Activated effector memory CD4-positive, alpha-beta T cell treated with Interleukin-2 at 50 U/mL for 16 hours (primary cell): ENCODE measurements around the gene GRIN2C.
"Not testable (repeated sequence)": the region's sequence is repeated elsewhere in the genome, so short reads cannot be mapped to it uniquely, and the experiment has no call there.

ENCODE experiments used
- DNase-seq: peaks from one replicate; pipeline ENCODE4 v3.0.0-alpha.2; 2020

Gene GRIN2C

DNA sequence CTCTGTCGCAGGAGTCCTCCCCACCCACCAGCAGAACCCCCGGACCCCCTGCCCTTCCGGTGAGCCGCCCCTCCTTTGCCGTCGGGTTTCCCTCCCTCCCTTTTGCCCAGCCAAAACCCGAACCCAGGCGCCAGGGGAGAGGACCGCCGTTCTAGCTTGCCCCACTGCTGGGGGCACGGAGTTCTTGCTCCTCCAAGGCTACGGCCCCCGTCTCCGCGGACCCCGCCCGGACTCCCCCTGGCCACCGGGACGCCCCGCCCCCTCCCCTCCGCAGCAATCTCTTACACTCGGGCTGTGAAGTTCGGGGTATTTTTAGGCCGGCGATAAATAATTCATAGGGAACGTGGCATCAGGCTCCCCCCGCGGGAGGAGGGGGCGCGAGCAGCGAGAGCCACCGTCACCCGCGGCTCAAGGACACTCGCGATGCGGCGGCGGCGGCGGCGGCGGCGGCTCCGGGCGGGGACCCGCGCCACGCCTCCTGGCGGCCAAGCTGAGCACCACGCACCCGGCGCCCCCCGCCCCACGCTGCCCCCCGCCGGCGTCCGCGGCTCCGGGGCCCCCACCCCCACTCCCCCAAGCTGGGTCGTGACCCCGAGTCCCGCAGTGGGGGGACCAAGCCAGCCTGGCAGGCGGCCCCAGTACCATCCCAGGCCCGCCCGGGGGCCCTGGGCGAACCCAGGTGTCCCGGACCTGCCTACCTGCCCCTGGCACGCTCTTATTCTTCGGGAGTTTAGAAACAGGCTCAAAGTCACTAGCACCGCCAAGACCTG, at the start of gene GRIN2C:
Gene GRIN2C (minus strand): TSS at position 427 of the 770 bp plus-strand sequence. CDS start 4,793 bp downstream, outside the sequence.
- no peak for DNase-seq

GRCh38 chr17:74909097-74909496, 49.4 kb upstream of the GRIN2C start:
- not testable (repeated sequence) for DNase-seq

GRCh38 chr17:74907012-74907411, 47.3 kb upstream of the GRIN2C start:
- no peak for DNase-seq

- not testable (repeated sequence) for DNase-seq
Observed at GRCh38 chr17:74906214-74906793, 46.6 kb upstream of the GRIN2C start.

- DNase-seq = no peak
Observed at GRCh38 chr17:74904687-74905409, 45.2 kb upstream of the GRIN2C start.

DNA sequence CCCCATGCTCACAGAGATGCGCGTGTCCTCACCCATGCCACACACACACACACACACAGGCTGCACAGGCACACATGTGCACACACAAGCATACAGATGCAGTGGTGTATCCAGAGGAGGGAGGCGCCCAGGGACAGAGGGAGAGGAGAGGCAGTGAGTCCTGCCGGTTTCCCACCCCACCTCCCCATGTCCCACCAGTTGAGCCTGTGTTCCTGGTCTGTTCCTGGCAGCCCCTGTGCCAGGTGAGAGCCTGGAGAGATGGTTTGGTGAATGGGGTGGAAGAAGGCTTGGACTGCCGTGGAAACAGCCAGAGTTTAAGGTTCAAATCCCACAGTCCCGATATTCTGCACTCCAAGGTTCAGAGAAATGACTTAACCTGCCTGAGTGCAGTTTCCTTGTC, 44.0 kb upstream of the GRIN2C start:
- DNase-seq = no peak

GRCh38 chr17:74903034-74903433, 43.3 kb upstream of the GRIN2C start:
- DNase-seq = no peak

DNA sequence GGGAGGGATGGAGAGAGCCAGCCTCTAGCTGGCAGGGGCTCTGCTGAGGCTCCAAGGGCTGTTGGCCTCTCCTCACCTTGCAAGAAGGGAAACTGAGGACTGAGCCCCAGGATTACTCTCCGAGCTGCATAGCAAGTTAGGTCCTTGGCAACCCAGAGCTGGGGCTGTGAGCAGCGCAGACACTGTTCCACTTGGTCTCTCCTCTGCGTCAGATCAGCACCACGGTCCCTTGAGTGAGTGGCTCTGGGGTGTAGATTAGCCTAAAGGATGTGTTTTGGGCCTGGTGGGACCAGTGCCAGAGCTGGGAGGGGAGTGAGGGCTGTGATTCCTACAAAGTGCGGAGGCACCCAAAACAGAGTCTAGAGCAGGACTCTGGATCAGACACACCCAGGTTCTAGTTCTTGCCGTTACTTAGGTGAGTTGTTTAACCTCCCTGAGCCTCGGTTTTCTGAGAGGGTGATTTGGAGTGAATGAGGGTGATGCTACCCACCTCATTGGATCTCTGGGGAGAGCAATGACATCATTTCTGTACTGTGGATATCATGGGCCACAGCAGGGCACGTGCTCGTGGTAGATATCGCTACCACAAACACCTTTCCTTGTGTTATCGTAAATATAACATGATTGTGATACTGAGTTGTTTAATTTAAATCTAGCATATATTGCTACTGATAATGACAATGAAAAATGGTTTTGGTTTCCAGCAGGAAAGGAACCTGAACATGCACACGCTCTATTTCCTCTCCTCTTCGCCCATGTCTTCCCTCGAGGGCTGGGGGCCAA, 41.9 kb upstream of the GRIN2C start:
- no peak for DNase-seq

GRCh38 chr17:74900208-74900607, 40.5 kb upstream of the GRIN2C start:
- no peak for DNase-seq

DNA sequence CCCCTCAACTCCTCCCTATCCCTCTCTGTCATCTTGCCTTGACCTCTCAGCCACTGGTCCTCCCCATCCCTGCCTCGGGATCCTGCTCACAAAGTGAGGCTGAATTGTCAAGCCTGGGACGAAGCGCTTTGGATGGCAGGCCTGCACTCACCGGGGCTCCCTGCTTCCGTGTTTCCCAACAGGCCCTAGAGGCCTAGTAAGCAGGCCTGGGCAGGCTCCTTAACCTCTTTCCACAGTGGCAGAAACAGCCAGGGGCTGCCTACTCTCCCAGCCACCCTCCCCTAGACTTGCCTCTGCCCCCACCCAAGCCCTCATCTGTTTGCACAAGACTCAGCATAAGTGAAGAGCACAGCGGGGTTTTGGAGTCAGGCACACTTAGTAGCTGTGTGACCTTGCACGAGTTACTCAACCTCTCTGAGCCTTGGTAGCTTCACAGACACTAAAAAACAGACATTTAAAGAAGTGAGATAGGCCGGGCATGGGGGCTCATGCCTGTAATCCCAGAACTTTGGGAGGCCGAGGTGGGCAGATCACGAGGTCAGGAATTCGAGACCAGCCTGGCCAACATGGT, 38.8 kb upstream of the GRIN2C start:
- DNase-seq = no peak

GRCh38 chr17:74893936-74894671, 34.4 kb upstream of the GRIN2C start:
- no peak for DNase-seq

GRCh38 chr17:74892974-74893911, 33.6 kb upstream of the GRIN2C start, which contains the start of gene FADS6:
Gene FADS6, minus strand, starts transcription at chr17:74893633. Its CDS starts 38 bp downstream, at chr17:74893595.
- no peak for DNase-seq

GRCh38 chr17:74892013-74892841, 32.5 kb upstream of the GRIN2C start:
- DNase-seq = no peak

- no peak for DNase-seq
Observed at GRCh38 chr17:74890554-74890953, 30.9 kb upstream of the GRIN2C start.

DNA sequence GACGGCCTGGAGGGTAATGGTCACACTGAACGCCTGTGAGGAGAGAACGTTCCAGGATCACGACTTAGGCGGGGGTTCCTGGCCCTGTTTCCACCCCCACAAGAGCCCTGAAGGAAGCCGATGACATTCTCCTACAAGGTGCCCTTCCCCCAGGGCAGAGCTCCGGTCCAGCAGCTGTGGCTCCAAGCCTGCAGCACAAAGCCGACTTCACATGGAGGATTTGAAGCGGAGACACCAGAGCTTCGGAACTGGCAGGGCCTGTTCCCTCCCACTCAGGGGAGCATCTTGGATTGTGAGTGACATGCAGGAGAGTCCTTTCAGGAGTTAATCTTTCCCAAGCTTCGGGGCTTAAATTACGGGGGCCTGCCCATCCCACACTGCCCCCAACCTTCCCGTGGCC, 28.8 kb upstream of the GRIN2C start:
- DNase-seq = no peak

GRCh38 chr17:74883241-74883745, 23.6 kb upstream of the GRIN2C start:
- no peak for DNase-seq

- no peak for DNase-seq
Observed at GRCh38 chr17:74882517-74883240, 23.0 kb upstream of the GRIN2C start.

GRCh38 chr17:74881073-74881472, 21.4 kb upstream of the GRIN2C start:
- DNase-seq = no peak

DNA sequence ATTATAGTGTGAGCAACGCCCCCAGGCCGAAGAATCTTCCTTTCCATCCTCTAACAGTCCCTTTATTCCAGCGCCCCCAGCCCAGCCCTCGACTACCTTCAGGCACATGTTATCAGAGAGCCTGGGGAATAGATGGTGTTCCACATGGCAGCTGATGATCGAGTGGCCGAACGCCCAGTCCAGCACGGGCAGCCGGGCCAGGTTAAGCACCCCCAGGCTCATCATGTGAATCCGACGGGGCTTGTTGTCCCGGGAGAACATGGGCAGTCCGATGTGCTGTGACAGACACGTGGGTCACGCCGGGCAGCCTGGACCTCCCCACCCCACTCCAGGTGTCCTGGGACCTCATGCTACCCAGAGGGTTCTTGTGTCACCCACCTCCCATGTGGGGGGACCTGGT, 19.6 kb upstream of the GRIN2C start:
- DNase-seq = no peak
